HuH-7.5 (cell line): Measurements from ENCODE around the gene IFITM1.
"Not testable (repeated sequence)": the region's sequence is repeated elsewhere in the genome, so short reads cannot be mapped to it uniquely, and the experiment has no call there.

Experiments used
- DNase-seq: peaks from one replicate; pipeline ENCODE4 v3.0.0; 2011; ENCODE audit warnings: low spot score

The IFITM1 gene

GRCh38 chr11:313787-314553 is at the start of gene IFITM1:
Gene IFITM1, plus strand, starts transcription at chr11:314040. Its CDS starts 131 bp downstream, at chr11:314171.
- DNase-seq: no peak

GRCh38 chr11:266676-267439 is 47.0 kb upstream of the IFITM1 start:
- no peak for DNase-seq

- no peak for DNase-seq
Observed at GRCh38 chr11:267491-267994, 46.3 kb upstream of the IFITM1 start.

GRCh38 chr11:268716-269145 is 45.1 kb upstream of the IFITM1 start:
- DNase-seq: not testable (repeated sequence)

- no peak for DNase-seq
Observed at GRCh38 chr11:269146-269890, 44.5 kb upstream of the IFITM1 start.

DNA sequence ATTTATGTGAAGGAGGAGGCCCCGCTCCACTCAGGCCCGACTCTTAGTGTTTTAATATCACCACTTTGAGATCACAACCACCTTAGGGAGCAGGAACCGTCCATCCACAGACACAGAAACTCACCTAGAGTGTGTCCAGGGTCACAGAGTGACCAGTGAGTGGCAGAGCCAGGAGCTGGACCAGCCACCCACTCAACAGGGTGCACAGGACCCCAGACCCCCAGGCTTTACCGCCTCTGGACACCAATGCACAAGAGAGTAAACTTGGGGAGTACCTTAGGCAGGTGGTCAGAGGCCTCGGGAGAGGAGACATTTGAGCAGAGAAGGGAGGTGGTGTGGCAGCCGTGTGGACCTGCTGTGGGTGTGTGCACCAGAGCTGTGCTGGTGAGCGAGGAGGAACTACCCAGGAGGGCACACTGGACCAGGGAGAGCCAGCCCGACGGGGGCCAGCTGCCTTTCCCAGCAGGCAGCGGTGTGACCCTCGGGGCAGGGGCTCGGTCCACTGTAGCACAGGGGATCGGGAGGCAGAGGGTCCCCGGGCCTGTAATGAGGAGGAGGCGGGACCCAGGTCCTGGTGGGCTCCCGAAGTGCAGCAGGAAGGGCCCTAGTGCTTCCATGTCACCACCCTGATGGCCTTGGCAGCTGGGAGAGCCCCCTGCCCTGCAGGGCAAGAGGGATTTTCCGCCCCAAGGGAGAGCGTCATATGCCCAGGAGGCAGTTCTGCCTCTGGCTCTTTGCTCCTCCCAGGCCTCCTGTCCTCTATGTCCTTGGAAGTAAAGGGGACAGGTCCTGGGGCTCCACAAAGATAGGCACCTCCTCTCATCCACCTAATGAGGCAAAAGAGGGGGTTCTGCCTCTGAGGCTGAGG is 43.2 kb upstream of the IFITM1 start:
- DNase-seq: no peak

- no peak for DNase-seq
Observed at GRCh38 chr11:271319-271715, 42.5 kb upstream of the IFITM1 start.

DNA sequence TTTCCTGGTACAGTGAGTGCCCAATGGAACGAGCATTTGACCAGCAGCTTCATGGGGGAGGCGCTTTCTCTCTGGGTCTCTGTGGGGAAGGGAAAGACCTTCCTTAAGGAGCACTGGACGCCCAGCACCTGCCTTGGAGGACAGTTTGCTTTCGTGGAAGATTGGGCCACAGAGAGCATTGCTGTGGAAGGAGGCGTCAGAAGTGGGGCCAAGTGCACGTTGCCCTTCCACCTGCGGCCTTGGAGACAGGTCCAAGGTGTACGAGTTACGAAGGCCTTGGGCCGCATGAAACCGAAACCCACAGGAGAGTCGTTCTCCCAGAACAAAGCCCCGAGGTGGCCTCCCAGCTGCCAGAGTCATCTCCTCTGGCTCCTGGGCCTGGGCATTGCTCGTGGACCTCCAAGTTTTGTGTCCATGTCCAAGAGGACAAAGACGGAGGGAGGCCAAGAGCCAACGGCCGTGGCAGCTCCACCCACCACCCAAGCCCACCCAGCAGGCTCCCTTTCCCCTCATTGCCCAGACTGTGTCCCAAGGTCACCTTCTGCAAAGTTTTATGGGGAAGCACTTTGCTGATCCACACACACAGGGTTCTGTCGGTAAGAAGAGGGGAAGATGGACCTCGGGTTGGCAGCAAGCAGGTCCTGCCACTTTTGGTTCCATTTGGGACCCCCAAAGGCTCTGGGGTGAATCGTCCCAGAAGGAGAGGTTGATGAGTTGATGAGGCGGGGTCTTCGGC is 41.5 kb upstream of the IFITM1 start:
- DNase-seq: no peak

GRCh38 chr11:272931-273198 is 41.0 kb upstream of the IFITM1 start:
- no peak for DNase-seq

GRCh38 chr11:276219-276618 is 37.6 kb upstream of the IFITM1 start:
- DNase-seq: no peak

GRCh38 chr11:278001-278951 is 35.6 kb upstream of the IFITM1 start, which contains the start of gene NLRP6:
Gene NLRP6, plus strand, starts transcription at chr11:278407. Its CDS starts 163 bp downstream, at chr11:278570.
- DNase-seq: no peak

- no peak for DNase-seq
Observed at GRCh38 chr11:279040-279965, 34.5 kb upstream of the IFITM1 start.

DNA sequence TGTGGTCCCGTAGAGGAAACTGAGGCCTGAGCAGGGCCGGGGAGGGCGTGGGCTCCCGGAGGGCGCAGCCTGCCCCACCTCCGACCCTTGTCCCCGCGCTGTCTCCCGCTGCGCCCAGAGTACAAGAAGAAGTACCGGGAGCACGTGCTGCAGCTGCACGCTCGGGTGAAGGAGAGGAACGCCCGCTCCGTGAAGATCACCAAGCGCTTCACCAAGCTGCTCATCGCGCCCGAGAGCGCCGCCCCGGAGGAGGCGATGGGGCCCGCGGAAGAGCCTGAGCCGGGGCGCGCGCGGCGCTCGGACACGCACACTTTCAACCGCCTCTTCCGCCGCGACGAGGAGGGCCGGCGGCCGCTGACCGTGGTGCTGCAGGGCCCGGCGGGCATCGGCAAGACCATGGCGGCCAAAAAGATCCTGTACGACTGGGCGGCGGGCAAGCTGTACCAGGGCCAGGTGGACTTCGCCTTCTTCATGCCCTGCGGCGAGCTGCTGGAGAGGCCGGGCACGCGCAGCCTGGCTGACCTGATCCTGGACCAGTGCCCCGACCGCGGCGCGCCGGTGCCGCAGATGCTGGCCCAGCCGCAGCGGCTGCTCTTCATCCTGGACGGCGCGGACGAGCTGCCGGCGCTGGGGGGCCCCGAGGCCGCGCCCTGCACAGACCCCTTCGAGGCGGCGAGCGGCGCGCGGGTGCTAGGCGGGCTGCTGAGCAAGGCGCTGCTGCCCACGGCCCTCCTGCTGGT is 33.7 kb upstream of the IFITM1 start:
- no peak for DNase-seq

GRCh38 chr11:280706-281485 is 32.9 kb upstream of the IFITM1 start:
- no peak for DNase-seq

- DNase-seq: no peak
Observed at GRCh38 chr11:281486-282161, 32.2 kb upstream of the IFITM1 start.

DNA sequence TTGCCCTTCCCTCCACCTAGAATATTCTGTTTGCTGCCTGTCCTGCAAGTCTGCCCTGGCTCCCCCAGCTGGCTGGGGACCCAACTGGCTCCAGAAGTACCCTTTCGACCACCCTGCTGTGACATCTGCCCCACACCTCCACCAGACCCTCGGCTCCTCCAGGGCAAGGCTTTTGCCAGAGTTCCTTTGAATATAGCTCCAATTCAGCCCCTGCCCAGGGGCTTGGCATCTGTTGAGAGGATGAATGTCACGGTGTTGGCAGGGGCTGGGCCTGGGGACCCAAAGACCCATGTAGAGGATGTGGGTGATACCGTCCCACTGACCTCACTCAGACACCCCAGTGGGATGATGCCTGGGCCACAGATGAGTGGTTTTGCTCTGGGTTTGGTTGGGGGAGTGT is 31.7 kb upstream of the IFITM1 start:
- no peak for DNase-seq
